Tongue (tissue), 2 donors: Measurements from ENCODE around the gene RERE. TPM values are rescaled to one million over a fixed set of nuclear protein-coding genes. Genes with fewer than 3 reads are reported as not detected.

ENCODE experiments used
- DNase-seq: peaks from one replicate; pipeline ENCODE4 v3.0.0-alpha.2; 2015
- total RNA-seq: library from RNA; depleted of rRNA; stranded (reverse); fragments of >200 nt; gene quantifications from one replicate; pipeline ENCODE4 v1.2.3, GENCODE V29; 2014

RERE gene
- total RNA-seq, 1 donor from 2014 or later: 76.5 TPM

DNA sequence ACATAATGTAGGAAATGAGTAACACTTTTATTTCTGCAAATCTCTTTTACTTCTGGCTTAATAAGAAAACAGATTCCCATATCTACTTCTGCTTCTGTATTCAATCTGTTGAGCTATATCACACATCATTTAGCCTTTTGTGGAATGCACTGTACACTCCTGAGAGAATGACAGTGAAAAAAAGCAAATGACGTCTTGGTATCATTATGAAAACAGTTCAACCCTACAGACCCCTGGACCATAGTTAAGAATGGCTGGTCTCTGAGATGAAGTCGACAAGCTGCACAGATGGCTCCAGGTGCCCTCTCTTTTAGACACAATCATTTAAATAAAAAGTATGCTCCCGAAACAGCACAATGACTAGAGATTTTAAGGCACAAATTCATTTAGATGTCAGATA, 247.0 kb downstream of the RERE start:
- DNase-seq: no peak

GRCh38 chr1:8569242-8569641, 248.2 kb downstream of the RERE start:
- no peak for DNase-seq

GRCh38 chr1:8568837-8569236, 248.6 kb downstream of the RERE start:
- no peak for DNase-seq

DNA sequence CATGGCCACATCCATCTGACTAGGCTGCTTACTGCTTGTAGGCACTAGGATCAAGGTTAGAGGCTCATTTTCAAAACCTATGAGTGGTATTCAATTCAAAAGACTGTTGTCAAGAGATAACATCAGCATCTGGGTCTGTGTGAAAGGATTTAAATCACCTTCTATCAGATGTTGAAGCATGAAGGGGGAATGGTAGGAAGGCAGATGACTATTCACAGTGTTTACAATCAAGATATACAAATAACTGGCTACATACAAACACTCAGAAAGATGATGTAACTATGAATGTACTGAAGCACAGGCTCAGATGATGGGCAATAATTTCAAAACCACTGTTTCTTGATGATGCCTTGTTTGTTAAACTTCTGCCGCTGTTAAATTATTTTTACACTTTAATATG, 250.3 kb downstream of the RERE start:
- no peak for DNase-seq

- DNase-seq: no peak
These were observed 251.6 kb downstream of the RERE start for GRCh38 chr1:8565802-8566201.

DNA sequence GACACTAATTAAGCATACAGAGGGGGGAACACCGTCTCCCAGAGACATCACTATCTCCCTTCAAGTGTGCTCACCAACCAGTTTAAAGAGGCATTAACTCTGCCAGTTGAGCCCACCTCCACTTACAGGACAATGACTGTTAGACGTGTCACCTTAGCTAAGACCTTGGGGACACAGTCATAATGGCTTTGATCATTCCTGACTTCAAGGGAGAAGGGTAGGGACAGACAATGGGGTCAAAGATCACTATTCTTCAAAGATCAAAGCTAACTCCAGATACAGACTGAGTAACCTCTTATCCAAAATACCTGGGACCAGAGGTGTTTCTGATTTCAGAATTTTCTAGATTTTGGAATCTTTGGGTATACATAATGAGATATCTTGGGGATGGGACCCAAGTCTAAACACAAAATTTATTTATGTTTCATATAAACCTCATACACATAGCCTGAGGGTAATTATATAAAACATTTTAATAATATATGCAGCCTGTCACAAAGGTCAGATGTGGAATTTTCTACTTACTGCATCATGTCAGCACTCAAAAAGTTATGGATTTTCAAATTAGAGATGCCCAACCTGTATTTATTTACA, 253.4 kb downstream of the RERE start:
- no peak for DNase-seq

DNA sequence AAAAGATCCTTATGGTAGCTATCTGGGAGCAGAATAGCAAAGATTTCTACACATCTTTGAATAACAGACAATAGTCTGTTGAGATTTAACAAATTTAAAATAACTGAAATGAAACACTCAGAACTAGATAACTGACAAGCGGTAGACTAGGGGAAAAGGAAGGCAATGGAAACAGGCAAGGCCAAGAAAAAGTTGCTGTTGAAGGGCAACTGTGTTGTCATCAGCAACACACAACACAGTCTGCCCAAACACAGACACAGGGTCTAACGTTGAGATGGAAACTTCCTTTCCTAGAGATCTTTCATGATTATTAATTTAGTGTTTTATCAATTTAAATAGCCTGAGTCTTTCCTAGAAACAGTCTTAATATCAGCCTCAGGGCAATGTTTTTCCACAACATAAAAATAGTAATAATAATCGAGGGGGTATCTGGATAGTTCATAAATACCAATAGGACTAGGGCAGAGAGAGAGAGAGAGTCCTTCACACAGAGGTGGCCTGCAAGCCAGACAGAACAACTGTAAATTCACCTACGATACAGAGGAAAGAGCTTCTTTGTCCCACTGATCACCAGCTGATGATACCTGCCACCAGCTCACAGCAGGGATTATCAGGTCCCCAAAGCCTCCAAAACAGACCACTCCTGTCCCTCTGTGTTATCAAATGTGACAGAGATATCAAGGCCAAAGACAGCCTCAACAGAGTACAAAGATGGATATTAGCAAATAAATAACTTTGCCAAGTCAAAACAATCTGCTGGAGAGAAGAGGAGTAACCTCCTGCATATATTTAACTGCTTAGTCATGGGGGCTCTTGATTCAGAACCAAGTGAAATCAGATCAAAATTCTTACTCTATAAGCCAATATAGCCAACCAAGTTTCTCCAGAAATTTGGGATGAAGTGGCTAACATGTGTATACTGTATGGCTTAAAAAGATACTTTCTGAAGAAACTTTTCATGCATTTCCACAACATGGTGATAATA, 254.3 kb downstream of the RERE start:
- DNase-seq: no peak

- DNase-seq: no peak
These were observed 255.2 kb downstream of the RERE start for GRCh38 chr1:8562222-8562621.

GRCh38 chr1:8560611-8561544, 256.6 kb downstream of the RERE start:
- peak; percentile 73 for DNase-seq

DNA sequence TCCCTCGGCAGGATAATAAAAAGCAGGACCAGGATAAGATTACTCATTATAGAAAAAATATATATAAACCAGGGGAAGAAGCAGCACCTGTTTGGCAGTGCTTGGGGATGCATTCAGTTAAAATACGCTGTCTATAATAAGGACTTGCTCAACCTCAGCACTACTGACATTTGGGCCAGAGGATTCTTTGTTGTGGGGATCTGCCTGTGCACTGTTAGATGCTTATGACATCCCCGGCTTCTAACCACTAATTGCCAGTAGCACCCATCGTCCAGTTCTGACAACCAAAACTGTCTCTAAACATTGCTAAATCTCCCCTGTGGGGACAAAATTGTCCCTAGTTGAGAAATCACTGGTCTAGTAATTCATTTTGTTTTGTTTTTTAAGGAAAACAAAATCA, 257.4 kb downstream of the RERE start:
- DNase-seq: peak; percentile 32

DNA sequence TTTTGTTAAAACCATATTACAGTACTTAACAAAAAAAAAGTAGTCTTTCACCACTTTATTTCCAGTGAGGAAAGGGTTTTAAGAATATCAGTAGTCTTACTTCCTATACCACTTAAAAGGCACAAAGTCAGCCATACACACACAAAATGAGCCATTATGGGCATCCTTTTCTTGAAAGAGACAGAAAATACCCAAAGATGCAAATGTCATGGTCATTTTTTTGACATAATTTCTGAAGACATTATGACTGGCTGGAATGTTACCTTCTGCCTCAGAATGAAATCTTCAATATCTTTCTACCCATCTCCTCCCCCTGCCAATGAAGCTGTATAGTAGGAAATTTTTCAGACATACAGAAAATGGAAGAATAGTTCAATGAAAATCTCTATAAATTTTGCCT, 261.9 kb downstream of the RERE start:
- DNase-seq: no peak

DNA sequence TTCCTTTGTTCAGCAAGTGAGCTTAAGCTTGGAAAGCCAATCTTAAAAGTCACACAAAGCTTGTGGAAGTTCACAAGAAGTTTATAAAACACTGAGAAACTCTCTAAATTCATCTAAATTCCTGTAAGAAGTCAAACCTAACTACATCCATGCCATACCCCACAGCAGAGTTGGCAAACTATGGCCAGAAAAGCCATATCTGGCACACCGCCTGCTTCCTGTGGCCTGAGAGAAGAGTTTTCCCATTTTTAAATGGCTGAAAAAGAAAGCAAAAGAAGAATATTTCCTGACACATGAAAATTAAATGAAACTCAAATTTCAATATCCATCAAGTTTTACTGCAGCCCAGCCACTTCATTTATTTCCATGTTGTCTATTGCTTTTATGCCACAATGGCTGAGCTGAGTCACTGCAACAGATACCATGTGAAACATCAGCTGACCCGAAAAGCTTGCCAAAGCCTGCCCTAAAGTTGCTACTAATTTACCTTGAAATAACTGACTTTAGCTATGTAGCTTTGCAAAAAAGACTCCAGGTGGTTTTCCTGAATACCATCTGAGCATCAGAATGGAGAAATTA, 262.4 kb downstream of the RERE start:
- DNase-seq: peak; percentile 22

DNA sequence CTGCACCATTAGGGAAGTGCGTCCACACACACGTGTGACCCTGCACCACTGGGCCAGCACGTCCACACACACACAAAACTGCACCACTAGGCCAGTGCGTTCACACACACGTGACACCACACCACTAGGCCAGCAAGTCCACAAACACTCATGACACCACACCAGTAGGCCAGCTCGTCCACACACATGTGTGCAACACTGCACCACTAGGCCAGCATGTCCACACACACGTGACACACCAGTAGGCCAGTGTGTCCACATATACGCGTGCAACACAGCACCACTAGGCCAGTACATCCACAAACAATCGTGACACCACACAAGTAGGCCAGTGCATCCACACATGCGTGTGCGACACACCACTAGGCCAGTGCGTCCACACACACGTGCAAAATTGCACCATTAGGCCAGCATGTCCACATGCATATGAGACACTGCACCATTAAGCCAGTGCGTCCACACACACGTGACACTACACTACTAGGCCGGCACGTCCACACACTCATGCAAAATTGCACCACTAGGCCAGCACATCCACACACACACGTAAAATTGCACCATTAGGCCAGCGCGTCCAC, 264.5 kb downstream of the RERE start:
- no peak for DNase-seq

- no peak for DNase-seq
These were observed 265.6 kb downstream of the RERE start for GRCh38 chr1:8551613-8552489.

DNA sequence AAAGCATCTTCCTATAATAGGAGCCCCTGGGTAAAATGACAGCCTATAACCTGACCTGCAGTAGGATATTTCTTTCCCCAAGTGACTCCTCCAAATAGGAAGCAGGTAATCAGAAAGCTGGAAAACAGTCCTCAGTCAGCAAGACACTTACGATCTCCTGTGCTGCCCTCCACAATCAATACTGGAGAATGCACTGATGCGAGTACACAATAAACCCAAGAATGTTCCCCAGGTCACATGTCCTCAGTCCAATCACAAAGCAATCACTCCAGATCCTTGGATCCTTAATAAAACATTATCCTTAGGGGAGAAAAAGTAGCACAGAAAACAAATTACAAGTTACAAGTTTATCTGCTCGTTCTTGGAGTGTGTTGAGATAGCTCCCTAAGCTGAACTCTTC, 266.4 kb downstream of the RERE start:
- DNase-seq: no peak

DNA sequence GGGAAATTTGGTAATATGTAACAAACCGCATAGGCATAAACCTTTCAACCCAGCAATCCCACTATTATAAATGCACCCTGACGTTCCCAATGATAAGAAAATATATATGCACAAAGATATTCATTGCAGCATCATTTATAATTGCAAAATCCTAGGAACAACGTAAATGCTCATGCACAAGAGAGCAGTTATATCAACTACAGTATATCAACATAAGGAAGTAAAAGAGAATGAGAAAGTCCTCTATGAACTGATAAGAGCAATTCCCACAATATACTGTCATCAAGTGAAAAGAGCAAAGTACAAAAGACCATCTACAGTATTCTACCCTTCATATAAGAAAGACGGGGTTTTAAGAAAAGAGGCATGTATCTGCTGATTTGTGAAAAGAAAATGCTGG, 269.6 kb downstream of the RERE start:
- no peak for DNase-seq

- DNase-seq: no peak
These were observed 272.4 kb downstream of the RERE start for GRCh38 chr1:8545078-8545477.

DNA sequence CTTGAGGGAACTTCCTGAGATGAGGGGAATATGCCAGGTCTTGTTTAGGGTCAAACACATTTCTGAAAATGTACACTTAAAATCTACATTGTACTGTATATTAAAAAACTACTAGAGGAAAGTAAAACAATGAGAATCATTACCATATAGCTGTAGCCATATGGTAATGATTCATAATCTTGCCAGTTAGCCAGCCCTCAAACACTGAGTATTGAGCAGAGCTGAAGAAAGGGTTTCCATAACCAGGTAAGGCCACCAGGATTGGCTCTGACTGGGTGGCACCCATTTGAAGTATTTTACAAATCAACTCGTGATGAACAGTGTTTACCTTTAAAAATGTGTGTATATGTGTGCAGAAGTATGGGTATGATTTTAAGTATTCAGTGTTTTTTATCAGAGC, 272.8 kb downstream of the RERE start:
- no peak for DNase-seq

DNA sequence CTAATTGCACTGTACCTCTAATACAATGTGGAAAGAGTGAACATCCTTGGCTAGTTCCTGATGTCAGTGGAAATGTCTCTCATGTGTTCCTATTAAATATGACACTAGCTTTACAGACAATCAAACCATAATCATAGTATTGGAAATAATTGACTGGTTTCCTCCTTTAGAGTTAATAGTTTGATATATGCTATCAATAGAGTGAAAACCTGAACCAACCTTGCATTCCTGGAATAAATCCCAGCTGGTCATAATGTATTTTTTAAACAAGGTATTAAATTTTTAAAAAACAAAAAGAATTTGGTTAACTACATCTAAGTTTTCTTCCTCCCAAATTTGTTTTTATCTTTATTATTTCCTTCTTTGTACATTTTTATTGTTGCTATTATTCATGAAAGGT, 273.5 kb downstream of the RERE start:
- no peak for DNase-seq

GRCh38 chr1:8541961-8542521, 275.4 kb downstream of the RERE start:
- no peak for DNase-seq

DNA sequence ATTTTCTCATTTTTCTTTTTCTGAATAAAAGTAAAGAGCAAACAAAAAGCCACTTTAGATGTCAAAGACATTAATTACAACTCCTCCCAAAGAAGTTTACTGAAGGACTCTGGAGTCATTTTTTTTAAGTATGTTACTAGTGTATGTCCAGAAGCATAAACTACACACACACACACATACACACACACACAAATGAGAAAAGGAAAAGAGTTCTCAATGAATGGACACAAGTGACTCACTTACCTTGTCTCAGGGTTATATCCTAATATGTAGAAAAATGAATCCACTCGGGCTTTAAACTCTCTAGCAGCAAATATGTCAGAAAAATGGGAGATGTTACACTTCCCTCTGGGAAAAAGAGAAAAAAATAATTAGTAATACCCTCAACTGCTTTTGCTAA, 276.5 kb downstream of the RERE start:
- DNase-seq: no peak
